Activated CD4-positive, alpha-beta T cell treated with anti-CD3 and anti-CD28 coated beads for 24 hours (primary cell): ENCODE data around the gene LIAS.

Experiments
- DNase-seq, 2 donors: peaks; one replicate each; pipeline ENCODE4 v3.0.0-alpha.2; 2020; ENCODE audit warnings: low read depth in 2 of 2

The LIAS gene

DNA sequence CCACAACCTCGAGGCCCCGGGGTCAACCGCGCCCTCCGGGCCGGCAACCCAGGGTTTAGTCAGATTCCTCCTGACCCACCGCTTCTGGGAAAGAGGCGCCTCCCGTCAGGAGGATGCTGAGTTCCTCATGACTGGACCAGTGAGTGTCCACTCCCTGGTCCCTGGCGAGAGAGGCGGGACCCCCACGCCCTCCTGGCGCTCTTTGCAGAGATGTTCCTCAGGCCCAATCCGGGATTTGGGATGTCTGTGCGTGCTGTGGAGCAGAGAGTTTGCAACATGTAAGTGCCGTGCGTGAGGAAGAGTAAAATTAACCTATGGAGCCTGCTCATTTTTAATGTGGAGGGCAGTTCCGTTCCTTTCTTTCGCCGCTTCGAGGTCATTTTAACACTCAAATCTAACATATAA is 69.2 kb downstream of the LIAS start:
- no peak for DNase-seq
